Fibroblast of skin of right quadriceps (primary cell): Measurements from ENCODE around the gene NATD1.
A peak's percentile ranks its signal among the peaks of the same experiment; 100 is the strongest.

Experiments used
- DNase-seq: peaks from one replicate; pipeline ENCODE4 v3.0.0-alpha.2; 2013

NATD1 gene

GRCh38 chr17:21275047-21275578 is 21.9 kb upstream of the NATD1 start:
- DNase-seq, result peak; percentile 69

GRCh38 chr17:21272881-21273792 is 19.9 kb upstream of the NATD1 start:
- no peak for DNase-seq

GRCh38 chr17:21272250-21272649 is 19.0 kb upstream of the NATD1 start:
- DNase-seq, result no peak

GRCh38 chr17:21271454-21272183 is 18.4 kb upstream of the NATD1 start:
- no peak for DNase-seq

GRCh38 chr17:21269394-21269793 is 16.2 kb upstream of the NATD1 start:
- peak; percentile 53 for DNase-seq

- DNase-seq, result no peak
Observed at GRCh38 chr17:21268596-21269188, 15.5 kb upstream of the NATD1 start.

GRCh38 chr17:21263376-21263775 is 10.2 kb upstream of the NATD1 start:
- DNase-seq, result peak; percentile 51

- DNase-seq, result no peak
Observed at GRCh38 chr17:21262259-21262993, 9.2 kb upstream of the NATD1 start.

- no peak for DNase-seq
Observed at GRCh38 chr17:21258593-21258992, 5.4 kb upstream of the NATD1 start.

GRCh38 chr17:21253646-21254441 is 634 bp upstream of the NATD1 start:
- no peak for DNase-seq

- DNase-seq, result no peak
Observed at GRCh38 chr17:21252289-21252795, 868 bp downstream of the NATD1 start.

GRCh38 chr17:21251337-21252010 is 1.7 kb downstream of the NATD1 start:
- no peak for DNase-seq

GRCh38 chr17:21250854-21251253 is 2.4 kb downstream of the NATD1 start:
- no peak for DNase-seq

- no peak for DNase-seq
Observed at GRCh38 chr17:21249920-21250703, 3.1 kb downstream of the NATD1 start.

GRCh38 chr17:21249086-21249795 is 4.0 kb downstream of the NATD1 start:
- DNase-seq, result no peak

- no peak for DNase-seq
Observed at GRCh38 chr17:21248500-21248899, 4.7 kb downstream of the NATD1 start.

- DNase-seq, result no peak
Observed at GRCh38 chr17:21247552-21248258, 5.5 kb downstream of the NATD1 start.

GRCh38 chr17:21246698-21247097 is 6.5 kb downstream of the NATD1 start:
- DNase-seq, result no peak

- DNase-seq, result no peak
Observed at GRCh38 chr17:21245639-21246084, 7.5 kb downstream of the NATD1 start.
